GM19438 (cell line): ENCODE results near the gene PIAS4.

Experiments
- ATAC-seq: cut with Tn5 transposase; IDR thresholded peaks from one replicate; pipeline ENCODE4 v1.9.1; 2021; ENCODE audit warnings: low read depth; ENCODE audit not compliant: unreplicated experiment

Gene PIAS4

DNA sequence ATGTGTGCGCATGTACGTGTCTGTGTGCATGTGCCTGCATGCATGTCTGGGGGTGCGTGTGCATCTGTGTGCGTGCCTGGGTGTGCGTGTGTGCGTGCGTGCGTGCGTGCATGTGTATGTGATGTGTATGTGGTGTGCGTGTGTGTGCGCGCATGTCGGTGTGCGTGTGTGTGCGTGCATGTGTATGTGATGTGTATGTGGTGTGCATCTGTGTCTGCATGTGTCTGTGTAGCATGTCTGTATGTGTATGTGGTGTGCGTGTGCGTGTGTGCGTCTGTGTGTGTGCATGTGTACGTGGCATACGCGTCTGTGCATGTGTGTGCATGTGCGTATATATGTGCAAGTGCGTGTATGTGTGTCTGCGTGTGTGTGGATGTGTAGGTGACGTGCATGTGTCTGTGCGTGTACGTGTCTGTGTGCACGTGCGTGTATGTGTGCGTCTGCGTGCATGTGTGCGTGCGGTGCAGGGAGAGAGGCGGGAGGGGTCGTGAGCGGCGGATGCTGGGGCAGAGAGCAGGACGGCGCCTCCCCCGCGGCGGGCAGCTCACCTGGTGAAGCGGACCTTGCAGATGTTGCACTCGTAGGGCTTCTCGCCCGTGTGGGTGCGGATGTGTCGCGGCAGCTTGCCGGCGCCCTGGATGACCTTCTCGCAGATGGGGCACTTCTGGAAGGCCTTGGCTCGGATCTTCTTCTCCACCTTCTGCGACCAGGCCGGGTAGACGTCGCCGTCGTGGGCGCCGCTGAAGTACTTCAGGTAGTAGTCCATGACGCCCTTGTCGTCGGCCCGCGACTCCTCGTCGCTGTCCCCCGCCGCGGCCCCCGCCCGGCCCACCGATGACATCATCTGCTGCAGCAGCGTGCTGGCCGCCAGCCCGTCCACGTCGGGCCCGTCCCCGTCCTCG, 46.1 kb downstream of the PIAS4 start:
- ATAC-seq: no peak

GRCh38 chr19:4054441-4055208, 47.1 kb downstream of the PIAS4 start:
- ATAC-seq: no peak

DNA sequence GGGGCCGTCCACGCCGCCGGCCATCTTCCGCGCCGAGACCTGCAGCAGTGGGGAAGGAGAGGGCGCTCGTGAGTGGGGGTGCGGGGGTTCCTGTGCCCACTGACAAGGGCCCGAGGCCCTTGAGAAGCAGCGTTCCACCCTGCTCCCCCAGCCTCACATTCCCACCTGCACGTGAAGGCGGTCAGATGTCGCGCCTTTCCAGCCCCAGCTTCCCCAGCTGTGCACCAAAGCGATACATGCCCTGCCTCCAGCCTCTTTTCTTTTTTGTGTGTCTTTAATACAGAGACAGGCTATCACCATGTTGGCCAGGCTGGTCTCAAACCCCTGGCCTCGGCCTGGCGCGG, 47.6 kb downstream of the PIAS4 start:
- no peak for ATAC-seq

GRCh38 chr19:4057931-4058692, 50.6 kb downstream of the PIAS4 start:
- no peak for ATAC-seq

GRCh38 chr19:4058693-4059452, 51.3 kb downstream of the PIAS4 start:
- no peak for ATAC-seq

- ATAC-seq: no peak
These were observed 51.9 kb downstream of the PIAS4 start for GRCh38 chr19:4059453-4059871.

DNA sequence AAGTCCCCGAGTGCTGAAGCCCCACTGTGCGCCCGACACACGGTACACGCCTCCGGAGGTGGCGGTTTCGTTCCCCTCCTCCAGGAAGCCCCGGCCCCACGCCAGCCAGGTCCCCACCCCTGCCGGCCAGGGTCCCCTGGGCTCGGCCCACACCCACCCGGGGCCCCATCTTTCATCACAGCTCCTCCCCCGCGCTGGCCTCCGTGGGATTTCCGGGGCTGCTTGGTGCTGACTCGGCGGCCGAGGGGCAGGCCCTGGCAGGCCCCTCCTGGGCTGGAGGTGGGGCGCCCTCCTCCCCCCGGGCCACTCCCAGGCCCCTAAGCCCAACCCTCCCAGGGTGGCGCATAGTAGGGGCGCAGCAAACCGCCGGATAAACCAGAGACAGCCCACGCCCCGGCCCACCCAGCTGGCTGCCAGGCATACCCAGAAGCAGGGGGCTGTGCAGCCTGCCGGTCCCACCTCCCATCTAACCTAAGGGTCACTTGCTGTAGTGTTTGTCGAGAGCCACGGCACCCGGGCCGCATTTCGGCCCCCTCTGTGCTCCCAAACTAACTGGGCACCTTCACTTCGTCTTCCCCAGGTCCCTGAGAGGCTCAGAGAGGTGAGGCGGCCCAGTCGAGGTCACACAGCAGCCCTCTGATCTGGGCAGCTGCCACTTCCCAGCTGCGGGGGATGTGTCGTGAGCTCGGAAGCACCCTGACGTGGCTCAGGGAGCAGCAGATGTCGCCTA, 52.5 kb downstream of the PIAS4 start:
- no peak for ATAC-seq

GRCh38 chr19:4060621-4061177, 53.2 kb downstream of the PIAS4 start:
- no peak for ATAC-seq

GRCh38 chr19:4061178-4061682, 53.7 kb downstream of the PIAS4 start:
- ATAC-seq: no peak

GRCh38 chr19:4061683-4062418, 54.3 kb downstream of the PIAS4 start:
- ATAC-seq: no peak

DNA sequence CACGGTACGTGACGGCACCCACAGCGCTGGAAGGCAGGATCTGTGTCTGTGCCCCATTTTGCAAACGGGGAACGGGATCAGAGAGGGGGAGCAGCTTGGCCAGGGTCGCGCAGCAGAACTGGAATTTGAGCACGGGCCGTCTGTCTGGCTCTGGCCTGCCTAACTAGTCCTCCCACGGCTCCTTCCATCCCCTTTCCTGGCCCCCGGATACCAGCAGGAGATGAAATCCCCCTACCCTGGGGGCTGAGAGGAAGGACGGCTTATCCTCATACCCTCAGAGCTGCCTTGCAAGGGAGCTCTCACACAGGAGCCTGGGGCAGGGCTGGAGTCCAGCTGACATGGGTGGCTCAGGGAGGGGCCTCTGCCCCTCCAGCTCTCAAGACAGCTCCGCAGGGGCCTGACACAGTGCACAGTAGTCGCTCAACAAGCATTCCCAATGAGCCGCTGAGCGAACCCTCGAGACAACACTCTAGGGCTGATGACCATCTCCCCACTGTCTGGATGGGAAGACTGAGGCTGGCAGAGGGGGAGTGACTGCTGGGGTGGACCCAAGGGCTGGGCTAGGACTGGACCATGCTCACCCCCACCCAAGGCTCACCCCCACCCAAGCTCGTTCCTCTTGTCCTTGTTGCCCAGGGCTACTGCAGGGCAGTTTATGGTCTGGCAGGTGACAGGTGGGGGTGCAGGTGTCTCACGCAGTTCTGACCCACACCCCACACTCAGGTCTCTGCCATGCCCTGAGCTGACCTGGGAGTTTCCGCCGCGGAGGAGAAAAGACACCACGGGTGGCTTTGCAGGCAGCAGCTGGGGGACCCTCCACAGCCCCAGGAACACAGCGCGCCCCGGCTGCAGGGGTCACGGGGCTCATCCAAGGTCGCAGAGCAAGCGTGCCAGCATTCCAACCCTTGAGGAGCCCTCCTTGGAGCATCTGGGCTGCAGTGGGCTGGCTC, 55.2 kb downstream of the PIAS4 start:
- ATAC-seq: no peak

DNA sequence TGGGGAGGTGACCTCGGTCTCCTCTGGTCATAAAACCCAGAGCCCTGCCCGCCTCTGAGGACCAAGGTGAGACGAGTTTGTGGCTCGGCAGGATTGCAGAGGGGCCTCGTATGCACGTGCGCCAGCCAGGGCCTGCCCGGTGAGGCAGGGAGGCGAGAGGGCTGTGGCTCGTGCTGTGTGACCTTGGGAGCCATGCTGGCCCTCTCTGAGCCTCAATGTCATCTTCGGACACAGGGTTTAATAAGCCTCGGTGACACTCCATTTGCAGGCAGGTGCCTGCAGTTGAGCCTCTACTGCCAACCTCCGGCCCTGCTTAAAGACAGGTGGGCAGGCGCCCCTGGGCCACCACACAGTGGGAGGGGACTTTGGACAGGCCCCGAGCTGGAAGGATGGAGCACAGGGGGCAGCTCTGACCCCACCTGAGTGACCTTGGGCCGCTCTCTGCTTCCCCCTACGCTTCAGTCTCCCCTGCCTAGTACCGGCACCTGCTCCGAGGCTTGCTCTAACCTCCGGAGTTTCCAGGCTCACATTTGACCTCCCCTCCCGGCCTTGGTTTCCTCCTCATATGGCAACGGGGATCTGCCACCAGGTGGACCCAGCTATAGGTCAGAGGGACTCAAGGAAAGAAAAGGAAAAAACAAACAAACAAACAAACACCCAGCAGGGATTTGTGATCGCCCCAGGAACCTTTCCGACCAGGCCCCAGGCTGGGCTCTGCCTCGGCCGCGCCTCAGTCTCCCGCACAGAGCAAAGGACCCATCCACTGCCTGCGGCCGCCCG, 56.0 kb downstream of the PIAS4 start:
- no peak for ATAC-seq

DNA sequence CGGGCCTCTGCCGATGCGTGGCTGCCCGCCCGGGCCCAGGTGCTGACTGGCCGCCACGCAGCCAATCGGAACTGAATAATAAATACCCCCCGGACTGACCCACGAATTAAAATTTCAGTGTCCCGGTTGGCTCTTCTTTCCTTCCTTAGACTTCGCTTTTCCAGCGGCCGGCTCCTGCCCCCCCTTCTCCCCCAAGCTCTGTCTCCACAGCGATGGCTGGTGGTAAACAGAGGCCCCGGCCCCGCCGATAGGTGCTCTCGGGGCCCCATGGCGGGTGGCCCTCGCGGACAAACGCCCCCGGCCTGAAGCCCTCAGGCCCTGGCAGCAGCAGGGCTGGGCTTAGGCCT, 56.6 kb downstream of the PIAS4 start:
- no peak for ATAC-seq

- no peak for ATAC-seq
These were observed 57.1 kb downstream of the PIAS4 start for GRCh38 chr19:4064496-4065260.

- ATAC-seq: peak; percentile 63
These were observed 58.1 kb downstream of the PIAS4 start for GRCh38 chr19:4065430-4066175.
